GM12873 (cell line): ENCODE data around the gene ATXN10.

Experiments
- TF ChIP-seq, protein P1 (sequence below): IDR thresholded peaks from 2 replicates; pipeline ENCODE4 v1.5.1; 2012; ENCODE audit warnings: low read depth, mild to moderate bottlenecking, moderate library complexity, low read length, control low read depth; ENCODE audit not compliant: insufficient read depth; ENCODE audit errors: missing control alignments

Gene ATXN10

DNA sequence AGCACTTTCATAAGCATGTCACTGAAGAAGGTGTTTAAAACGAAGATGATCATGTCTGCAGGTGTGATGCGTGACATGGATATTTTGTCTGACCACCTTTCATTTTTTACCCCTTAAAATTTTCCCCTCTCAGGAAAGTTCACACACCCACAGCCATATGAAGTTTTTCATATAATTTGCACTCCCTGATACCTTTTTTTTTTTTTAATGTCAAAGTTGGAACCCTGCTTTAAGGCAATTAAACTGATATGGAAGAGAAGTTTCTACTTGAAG is 104.6 kb downstream of the ATXN10 start:
- TF ChIP-seq, protein P1, sequence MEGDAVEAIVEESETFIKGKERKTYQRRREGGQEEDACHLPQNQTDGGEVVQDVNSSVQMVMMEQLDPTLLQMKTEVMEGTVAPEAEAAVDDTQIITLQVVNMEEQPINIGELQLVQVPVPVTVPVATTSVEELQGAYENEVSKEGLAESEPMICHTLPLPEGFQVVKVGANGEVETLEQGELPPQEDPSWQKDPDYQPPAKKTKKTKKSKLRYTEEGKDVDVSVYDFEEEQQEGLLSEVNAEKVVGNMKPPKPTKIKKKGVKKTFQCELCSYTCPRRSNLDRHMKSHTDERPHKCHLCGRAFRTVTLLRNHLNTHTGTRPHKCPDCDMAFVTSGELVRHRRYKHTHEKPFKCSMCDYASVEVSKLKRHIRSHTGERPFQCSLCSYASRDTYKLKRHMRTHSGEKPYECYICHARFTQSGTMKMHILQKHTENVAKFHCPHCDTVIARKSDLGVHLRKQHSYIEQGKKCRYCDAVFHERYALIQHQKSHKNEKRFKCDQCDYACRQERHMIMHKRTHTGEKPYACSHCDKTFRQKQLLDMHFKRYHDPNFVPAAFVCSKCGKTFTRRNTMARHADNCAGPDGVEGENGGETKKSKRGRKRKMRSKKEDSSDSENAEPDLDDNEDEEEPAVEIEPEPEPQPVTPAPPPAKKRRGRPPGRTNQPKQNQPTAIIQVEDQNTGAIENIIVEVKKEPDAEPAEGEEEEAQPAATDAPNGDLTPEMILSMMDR = no peak

DNA sequence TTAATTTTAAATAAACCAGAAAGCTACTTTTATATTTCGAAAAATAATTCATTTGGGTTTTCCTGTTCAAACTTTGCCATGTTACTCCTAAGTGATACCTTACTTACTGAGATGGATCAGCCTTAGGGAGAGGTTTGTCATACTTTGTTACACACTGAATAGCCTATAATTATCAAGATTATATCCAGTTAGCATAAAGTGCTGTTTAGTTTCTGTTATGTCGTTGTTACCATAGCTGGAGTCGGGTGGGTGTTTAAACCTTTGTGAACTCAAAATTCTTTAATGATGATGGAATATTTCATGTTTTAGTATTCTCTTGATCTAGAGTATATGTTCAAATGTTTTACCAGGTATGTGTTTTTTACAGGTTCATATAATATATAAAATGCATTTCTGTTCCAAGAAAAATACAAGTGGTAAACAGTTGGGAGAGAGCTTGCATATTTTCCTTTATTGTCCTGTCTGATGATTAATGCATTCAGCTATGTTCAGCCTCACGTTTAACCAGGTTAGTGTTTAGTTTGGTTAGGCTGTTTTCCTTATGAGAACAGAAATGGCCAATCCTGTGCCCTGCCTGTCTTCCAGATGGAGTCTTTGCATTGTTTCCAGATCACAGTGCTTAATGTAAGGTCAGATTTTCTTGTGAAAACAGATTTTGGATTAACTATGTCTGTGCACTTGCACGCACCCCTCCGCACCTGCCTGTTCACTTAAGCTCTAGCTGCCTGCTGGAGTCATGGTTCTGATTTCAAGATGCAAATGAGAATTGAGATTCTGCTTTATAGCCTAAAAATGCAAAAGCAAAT is 105.6 kb downstream of the ATXN10 start:
- TF ChIP-seq, protein P1 = no peak

DNA sequence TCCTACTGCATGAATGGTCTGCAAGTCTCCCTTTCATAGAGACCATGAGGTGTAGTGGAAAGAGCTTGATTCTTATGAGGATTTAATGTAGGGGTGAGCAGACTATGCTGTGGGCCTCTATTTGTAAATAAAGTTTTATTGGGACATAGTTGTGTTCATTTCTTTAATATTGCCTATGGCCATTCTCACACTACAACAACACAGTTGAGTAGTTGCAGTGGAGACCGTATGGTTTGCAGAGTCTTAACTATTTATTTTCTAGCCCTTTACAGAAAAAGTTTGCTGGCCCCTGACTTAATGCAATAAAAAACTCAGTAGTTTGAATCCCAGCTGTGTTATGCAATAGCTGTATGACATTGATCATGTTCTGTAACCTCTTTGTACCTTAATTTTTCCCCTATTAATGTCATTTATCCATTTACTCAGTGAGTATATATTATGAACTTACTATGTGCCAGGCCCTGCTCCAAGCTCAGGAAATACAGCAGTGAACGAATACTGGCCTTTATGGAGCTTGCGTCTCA is 106.3 kb downstream of the ATXN10 start:
- TF ChIP-seq, protein P1 = no peak

DNA sequence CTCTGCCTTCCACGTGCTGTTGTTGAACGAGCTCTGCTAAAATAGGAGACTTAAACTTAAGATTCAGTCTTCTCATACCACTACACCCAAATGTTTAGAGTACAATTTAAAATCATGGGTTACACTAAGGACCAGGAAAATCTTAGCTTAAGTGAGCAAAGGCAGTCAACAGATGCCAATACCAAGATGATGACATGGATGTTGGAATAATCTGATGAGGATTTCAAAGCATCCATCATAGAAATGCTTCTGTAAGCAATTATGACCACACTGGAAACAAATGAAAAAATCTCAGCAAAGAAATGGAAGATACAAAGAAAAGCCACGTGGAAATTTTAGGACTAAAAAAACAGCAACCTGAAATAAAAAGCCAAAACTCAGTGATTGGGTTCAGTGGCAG is 109.8 kb downstream of the ATXN10 start:
- TF ChIP-seq, protein P1 = no peak

DNA sequence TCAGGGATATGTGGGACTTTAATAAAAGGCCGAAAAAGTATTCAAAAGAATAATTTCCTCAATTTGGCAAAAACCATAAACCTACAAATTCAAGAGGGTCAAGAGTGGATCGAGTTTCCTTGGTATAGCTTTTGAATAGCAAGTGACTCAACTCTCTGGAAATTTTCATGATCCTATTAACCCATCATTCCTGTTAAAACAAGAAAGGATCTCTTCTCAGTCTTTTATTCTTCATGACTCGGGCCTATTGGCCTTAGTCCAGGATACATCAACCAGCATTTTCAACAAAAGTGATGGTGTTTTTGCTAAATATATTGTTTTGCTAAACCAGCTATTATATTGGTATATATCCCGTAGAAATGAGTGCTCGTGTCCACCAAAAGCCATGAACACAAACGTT is 110.3 kb downstream of the ATXN10 start:
- TF ChIP-seq, protein P1 = no peak

DNA sequence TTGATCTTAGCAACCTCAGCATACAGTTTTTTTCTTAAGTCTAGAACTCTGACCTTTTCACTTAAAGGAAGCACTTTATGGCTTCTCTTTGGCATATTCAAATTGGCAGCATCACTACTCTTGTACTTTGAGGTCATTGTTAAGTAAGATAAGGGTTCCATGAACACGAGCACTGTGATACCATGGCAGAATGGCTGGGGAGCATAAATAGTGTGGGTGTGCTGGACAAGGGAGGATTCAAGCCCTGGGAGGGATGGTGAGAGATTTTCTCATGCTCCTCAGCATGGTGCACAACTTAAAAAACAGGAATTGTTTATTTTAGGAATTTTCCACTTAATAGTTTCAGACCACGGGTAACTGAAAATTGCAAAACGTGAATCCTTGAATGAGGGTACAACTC is 111.4 kb downstream of the ATXN10 start:
- TF ChIP-seq, protein P1 = no peak

DNA sequence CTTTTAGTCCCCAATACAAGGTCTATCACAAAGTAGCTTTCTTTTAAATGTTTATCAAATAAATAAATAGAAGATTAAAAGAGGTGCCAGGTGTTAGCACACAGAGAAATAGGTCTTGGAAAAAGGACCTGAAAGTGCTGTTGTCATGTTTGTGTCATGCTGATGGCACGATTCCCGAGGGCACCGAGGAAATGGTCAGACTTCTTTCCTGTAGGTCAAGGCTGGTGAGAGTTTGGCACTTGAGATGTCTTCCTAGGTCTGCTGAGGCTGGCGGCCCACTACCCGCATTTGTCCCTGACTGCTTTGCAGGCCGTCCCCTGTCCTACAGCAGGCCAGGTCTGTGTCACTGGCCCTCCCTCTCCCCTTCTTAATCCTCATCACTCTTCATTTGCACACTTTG is 112.1 kb downstream of the ATXN10 start:
- TF ChIP-seq, protein P1 = no peak
